Retina (tissue), 1 donor: ENCODE results near the gene CEP112.
"Not testable (repeated sequence)": the region's sequence is repeated elsewhere in the genome, so short reads cannot be mapped to it uniquely, and the experiment has no call there.

Experiments
- DNase-seq: peaks from one replicate; pipeline ENCODE4 v3.0.0-alpha.2; 2016

CEP112 gene

GRCh38 chr17:65755799-65756198 is 436.1 kb downstream of the CEP112 start:
- no peak for DNase-seq

- no peak for DNase-seq
These were observed 437.3 kb downstream of the CEP112 start for GRCh38 chr17:65754630-65755029.

- DNase-seq = no peak
These were observed 437.9 kb downstream of the CEP112 start for GRCh38 chr17:65754081-65754480.

GRCh38 chr17:65753348-65753747 is 438.6 kb downstream of the CEP112 start:
- no peak for DNase-seq

GRCh38 chr17:65751263-65751662 is 440.7 kb downstream of the CEP112 start:
- DNase-seq = no peak

GRCh38 chr17:65750631-65751115 is 441.3 kb downstream of the CEP112 start:
- DNase-seq = no peak

GRCh38 chr17:65750166-65750565 is 441.8 kb downstream of the CEP112 start:
- DNase-seq = no peak

GRCh38 chr17:65749479-65749878 is 442.5 kb downstream of the CEP112 start:
- DNase-seq = no peak

GRCh38 chr17:65745241-65745640 is 446.7 kb downstream of the CEP112 start:
- no peak for DNase-seq

GRCh38 chr17:65743308-65743655 is 448.7 kb downstream of the CEP112 start:
- DNase-seq = no peak

GRCh38 chr17:65742403-65743307 is 449.3 kb downstream of the CEP112 start:
- no peak for DNase-seq

GRCh38 chr17:65741710-65742109 is 450.2 kb downstream of the CEP112 start:
- no peak for DNase-seq

GRCh38 chr17:65739034-65739433 is 452.9 kb downstream of the CEP112 start:
- no peak for DNase-seq

- DNase-seq = no peak
These were observed 454.5 kb downstream of the CEP112 start for GRCh38 chr17:65737451-65737850.

- no peak for DNase-seq
These were observed 458.6 kb downstream of the CEP112 start for GRCh38 chr17:65733314-65733713.

GRCh38 chr17:65732667-65733066 is 459.3 kb downstream of the CEP112 start:
- not testable (repeated sequence) for DNase-seq

GRCh38 chr17:65730711-65731169 is 461.2 kb downstream of the CEP112 start:
- DNase-seq = no peak

GRCh38 chr17:65729207-65729606 is 462.7 kb downstream of the CEP112 start:
- DNase-seq = no peak

- DNase-seq = no peak
These were observed 464.1 kb downstream of the CEP112 start for GRCh38 chr17:65727832-65728231.

GRCh38 chr17:65727246-65727645 is 464.7 kb downstream of the CEP112 start:
- no peak for DNase-seq

GRCh38 chr17:65723431-65724151 is 468.3 kb downstream of the CEP112 start:
- no peak for DNase-seq

GRCh38 chr17:65718601-65719000 is 473.3 kb downstream of the CEP112 start:
- no peak for DNase-seq

- no peak for DNase-seq
These were observed 479.3 kb downstream of the CEP112 start for GRCh38 chr17:65712383-65713267.
